ENCODE measurements around the gene BCL10. TPM values are rescaled to one million over a fixed set of nuclear protein-coding genes. Genes with fewer than 3 reads are reported as not detected.
A peak's percentile ranks its signal among the peaks of the same experiment; 100 is the strongest.

BCL10 gene
- total RNA-seq, 1 experiment from 2014 or later, result 26.1 TPM

DNA sequence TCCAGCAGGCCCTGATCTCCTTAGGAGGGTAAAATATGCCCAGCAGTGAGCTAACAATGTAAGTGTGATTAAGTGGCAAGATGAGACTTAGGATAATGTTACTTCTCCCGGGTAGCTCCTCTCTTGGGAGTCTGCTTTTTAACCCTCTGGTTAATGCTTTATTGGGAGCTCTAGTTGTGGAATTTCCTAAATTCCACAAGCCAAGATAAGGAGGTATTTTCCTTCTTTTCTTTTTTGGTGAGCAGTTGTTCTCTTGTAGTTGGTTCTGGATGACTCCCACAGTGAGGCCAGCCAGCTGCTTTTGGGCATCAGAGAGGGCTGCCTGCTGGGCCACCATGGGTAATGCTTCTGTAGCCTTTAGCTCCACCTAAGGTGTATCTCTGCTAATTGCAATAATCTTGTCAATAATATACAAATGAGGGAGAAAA, 36.2 kb downstream of the BCL10 start:
- no peaks in the 10 kb centered on the region for H3K9me3 Mint-ChIP-seq
- H3K9me3 ChIP-seq (ENCODE audit: control insufficient read depth, low read depth, low read length), result no peaks in the 10 kb centered on the region
- no peaks in the 10 kb centered on the region for H3K79me1 ChIP-seq (ENCODE audit: insufficient read depth, low read depth, low read length, poor library complexity, severe bottlenecking)
- no peak overlapping the region for H3K4me3 Mint-ChIP-seq
- no peak overlapping the region for H3K23ac ChIP-seq (ENCODE audit: insufficient read length, low read depth, low read length)
- no peak overlapping the region for H2BK12ac ChIP-seq (ENCODE audit: insufficient read length, low read depth, low read length)
- H4K8ac ChIP-seq (replicated peaks; ENCODE audit: insufficient read length, low read depth, low read length), result no peak overlapping the region
- no peak overlapping the region for H3K14ac ChIP-seq (ENCODE audit: insufficient read depth, low read length)
- peak overlapping the region; percentile 67 for H2AFZ ChIP-seq (ENCODE audit: low read length)
- H3K4me1 ChIP-seq (ENCODE audit: insufficient read depth, low read length), result no peaks in the 10 kb centered on the region; the same call in 1 of the 2 replicates
- no peaks in the 10 kb centered on the region for H3K23me2 ChIP-seq (ENCODE audit: insufficient read length, low read depth, low read length, poor library complexity, severe bottlenecking)
- H3K27ac Mint-ChIP-seq, result no peak overlapping the region; a peak in 1 of 7 replicates
- DNase-seq, result peak; percentile 47
- no peak overlapping the region for H2BK20ac ChIP-seq (ENCODE audit: low read depth, low read length, poor library complexity, severe bottlenecking)
- no peak overlapping the region for H3T11ph ChIP-seq (ENCODE audit: low read length)
- no peaks in the 10 kb centered on the region for H4K20me1 ChIP-seq (ENCODE audit: control insufficient read depth, insufficient read depth, insufficient read length)
- H2BK15ac ChIP-seq (ENCODE audit: low read depth, low read length), result no peak overlapping the region
- no CpG with 5 or more reads among the region's 1 CpG for WGBS (ENCODE audit: extremely low coverage, insufficient read length, low lambda C conversion rate)
- no peak overlapping the region for H3K9ac ChIP-seq (ENCODE audit: extremely low read depth, insufficient read length, low read length)
- no peaks in the 10 kb centered on the region; the same call in none of the 2 replicates for H3K27me3 Mint-ChIP-seq (ENCODE audit: low read depth)
- H2BK120ac ChIP-seq (ENCODE audit: low read depth, low read length, poor library complexity, severe bottlenecking), result no peak overlapping the region
- peaks cover 26 to 28% of the 10 kb centered on the region in 2 experiments for H3K4me1 Mint-ChIP-seq
- no peaks in the 10 kb centered on the region for H3K79me2 ChIP-seq (ENCODE audit: insufficient read depth, low read length)
- no peak overlapping the region for H3K4ac ChIP-seq (ENCODE audit: low read depth, low read length)
- no peak overlapping the region for H4K91ac ChIP-seq (ENCODE audit: insufficient read length, low read depth, low read length)
- H3K4me2 ChIP-seq (ENCODE audit: insufficient read depth, insufficient read length, low read length), result no peak overlapping the region
- H2BK5ac ChIP-seq (ENCODE audit: insufficient read length, low read length), result no peak overlapping the region
- H3K27me3 ChIP-seq (ENCODE audit: insufficient read depth, low read length), result no peaks in the 10 kb centered on the region
- H3K56ac ChIP-seq (ENCODE audit: insufficient read length, low read depth, low read length), result no peak overlapping the region
- H3K18ac ChIP-seq (ENCODE audit: insufficient read length, low read depth, low read length), result no peak overlapping the region
- no peak overlapping the region for H4K5ac ChIP-seq (ENCODE audit: insufficient read length, low read depth, low read length)
- TF ChIP-seq, protein P1, sequence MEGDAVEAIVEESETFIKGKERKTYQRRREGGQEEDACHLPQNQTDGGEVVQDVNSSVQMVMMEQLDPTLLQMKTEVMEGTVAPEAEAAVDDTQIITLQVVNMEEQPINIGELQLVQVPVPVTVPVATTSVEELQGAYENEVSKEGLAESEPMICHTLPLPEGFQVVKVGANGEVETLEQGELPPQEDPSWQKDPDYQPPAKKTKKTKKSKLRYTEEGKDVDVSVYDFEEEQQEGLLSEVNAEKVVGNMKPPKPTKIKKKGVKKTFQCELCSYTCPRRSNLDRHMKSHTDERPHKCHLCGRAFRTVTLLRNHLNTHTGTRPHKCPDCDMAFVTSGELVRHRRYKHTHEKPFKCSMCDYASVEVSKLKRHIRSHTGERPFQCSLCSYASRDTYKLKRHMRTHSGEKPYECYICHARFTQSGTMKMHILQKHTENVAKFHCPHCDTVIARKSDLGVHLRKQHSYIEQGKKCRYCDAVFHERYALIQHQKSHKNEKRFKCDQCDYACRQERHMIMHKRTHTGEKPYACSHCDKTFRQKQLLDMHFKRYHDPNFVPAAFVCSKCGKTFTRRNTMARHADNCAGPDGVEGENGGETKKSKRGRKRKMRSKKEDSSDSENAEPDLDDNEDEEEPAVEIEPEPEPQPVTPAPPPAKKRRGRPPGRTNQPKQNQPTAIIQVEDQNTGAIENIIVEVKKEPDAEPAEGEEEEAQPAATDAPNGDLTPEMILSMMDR (conservative IDR thresholded peaks at IDR 0.05), result peak; percentile 61
- no peak overlapping the region for H3K27ac ChIP-seq (ENCODE audit: insufficient read length, low read depth, low read length)
- no peaks in the 10 kb centered on the region for H3K36me3 Mint-ChIP-seq (ENCODE audit: insufficient read depth in 1 of 3, low read depth in 3 of 3)
- H2AK5ac ChIP-seq (ENCODE audit: insufficient read length, low read length), result no peak overlapping the region

Data from H9 (cell line).